Measurements from ENCODE around the gene PDE3B. TPM values are rescaled to one million over a fixed set of nuclear protein-coding genes. Genes with fewer than 3 reads are reported as not detected.
A peak's percentile ranks its signal among the peaks of the same experiment; 100 is the strongest.
"Not testable (repeated sequence)": the region's sequence is repeated elsewhere in the genome, so short reads cannot be mapped to it uniquely, and the experiment has no call there.

Gene PDE3B
- total and polyA plus RNA-seq, 10 donors = 1.7 to 78.7 (median 20.8) TPM

DNA sequence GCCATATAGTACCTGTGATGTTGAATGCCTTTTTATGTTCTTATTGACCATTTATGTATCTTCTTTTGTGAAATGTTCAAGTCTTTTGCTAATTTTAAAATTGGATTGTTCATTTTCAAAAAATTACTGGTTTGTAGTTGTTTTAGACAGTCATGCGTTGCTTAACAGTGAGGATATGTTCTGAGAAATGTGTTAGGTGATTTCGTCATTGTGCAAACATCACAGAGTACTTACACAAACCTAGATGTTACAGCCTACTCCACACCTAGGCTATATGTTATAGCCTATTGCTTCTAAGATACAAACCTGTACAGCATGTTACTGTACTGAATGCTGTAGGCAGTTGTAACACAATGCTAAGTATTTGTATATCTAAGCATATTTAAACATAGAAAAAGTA, 32.5 kb downstream of the PDE3B start:
- Histone ChIP-seq H3K4me3 (no peak overlapping the region), H3K27ac (peak overlapping the region in 3 of 8 donors; percentile 11 to 46 (median 20)), H3K4me1 (peaks cover 0 to 4% (median 0%) of the 10 kb centered on the region in 6 donors), H3K36me3 (no peaks in the 10 kb centered on the region), H3K27me3 (replicated peaks in 1 of 7) (no peaks in the 10 kb centered on the region), H3K9me3 (peaks cover 0 to 9% (median 0%) of the 10 kb centered on the region in 8 donors)
- no peak for DNase-seq
- no peak for TF ChIP-seq POLR2AphosphoS5 (IDR thresholded peaks at IDR 0.05)
- TF ChIP-seq, protein P1, sequence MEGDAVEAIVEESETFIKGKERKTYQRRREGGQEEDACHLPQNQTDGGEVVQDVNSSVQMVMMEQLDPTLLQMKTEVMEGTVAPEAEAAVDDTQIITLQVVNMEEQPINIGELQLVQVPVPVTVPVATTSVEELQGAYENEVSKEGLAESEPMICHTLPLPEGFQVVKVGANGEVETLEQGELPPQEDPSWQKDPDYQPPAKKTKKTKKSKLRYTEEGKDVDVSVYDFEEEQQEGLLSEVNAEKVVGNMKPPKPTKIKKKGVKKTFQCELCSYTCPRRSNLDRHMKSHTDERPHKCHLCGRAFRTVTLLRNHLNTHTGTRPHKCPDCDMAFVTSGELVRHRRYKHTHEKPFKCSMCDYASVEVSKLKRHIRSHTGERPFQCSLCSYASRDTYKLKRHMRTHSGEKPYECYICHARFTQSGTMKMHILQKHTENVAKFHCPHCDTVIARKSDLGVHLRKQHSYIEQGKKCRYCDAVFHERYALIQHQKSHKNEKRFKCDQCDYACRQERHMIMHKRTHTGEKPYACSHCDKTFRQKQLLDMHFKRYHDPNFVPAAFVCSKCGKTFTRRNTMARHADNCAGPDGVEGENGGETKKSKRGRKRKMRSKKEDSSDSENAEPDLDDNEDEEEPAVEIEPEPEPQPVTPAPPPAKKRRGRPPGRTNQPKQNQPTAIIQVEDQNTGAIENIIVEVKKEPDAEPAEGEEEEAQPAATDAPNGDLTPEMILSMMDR (IDR thresholded peaks at IDR 0.05 in 8 of 11, conservative IDR thresholded peaks at IDR 0.05 in 3 of 11) = no peak
- TF ChIP-seq POLR2A (IDR thresholded peaks at IDR 0.05) = no peak
- intact Hi-C loops (cut with DNase I; ENCODE audit: low total_unique reads) = no loop called here
- WGBS, 5 donors = 55 to 94% (median 78%) methylated on average over 2 of the region's 2 CpGs

DNA sequence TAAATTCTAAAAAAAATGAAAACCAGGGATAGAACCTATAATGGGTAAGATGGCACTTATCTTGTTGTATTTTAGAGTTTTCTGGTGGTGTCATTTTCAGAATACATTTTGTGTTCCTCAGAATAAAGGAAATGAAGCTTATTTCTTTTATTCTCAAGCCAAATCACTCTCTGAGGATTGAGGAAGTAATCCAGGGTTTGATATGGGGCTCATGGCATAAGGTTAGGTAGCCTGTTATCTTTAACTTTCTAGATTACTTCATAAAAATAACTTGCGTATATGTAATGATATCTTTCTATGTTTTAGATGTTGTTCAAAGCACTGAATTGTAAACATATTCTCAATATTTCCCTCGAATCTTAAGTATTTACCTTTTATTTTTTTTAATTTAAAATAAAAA, 33.5 kb downstream of the PDE3B start:
- Histone ChIP-seq H3K9me3 (peaks cover 0 to 9% (median 0%) of the 10 kb centered on the region in 8 donors), H3K4me1 (peaks cover 0 to 4% (median 0%) of the 10 kb centered on the region in 6 donors), H3K4me3 (no peak overlapping the region), H3K27ac (peak overlapping the region in 1 of 8 donors; percentile 46), H3K36me3 (no peaks in the 10 kb centered on the region), H3K27me3 (replicated peaks in 1 of 7) (no peaks in the 10 kb centered on the region)
- WGBS, 5 donors = 81 to 95% (median 94%) methylated on average over 2 of the region's 2 CpGs
- TF ChIP-seq POLR2A (IDR thresholded peaks at IDR 0.05) (no peak), POLR2AphosphoS5 (IDR thresholded peaks at IDR 0.05) (no peak)
- TF ChIP-seq, protein P1 (IDR thresholded peaks at IDR 0.05 in 8 of 11, conservative IDR thresholded peaks at IDR 0.05 in 3 of 11) = no peak
- DNase-seq = no peak
- intact Hi-C loops (cut with DNase I; ENCODE audit: low total_unique reads) = no loop called here

DNA sequence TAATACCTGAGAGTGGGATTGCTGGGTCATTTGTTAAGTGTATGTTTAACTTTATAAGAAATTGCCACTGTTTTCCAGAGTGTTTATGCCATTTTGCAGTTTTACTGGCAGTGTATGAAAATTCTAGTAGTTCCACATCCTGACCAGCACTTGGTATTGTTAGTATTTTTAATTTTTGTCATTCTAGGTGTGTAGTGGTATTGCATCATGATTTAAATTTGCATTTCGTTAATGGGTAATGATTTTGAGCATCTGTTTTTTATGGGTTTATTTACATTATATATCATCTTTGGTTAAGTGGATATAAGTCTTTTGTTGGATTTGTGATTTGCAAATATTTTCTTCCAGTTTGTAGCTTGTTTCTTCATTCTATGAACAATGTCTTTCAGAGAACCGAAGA, 34.7 kb downstream of the PDE3B start:
- WGBS, 5 donors = 66 to 99% (median 94%) methylated on average over 2 of the region's 2 CpGs
- Histone ChIP-seq H3K27me3 (replicated peaks in 1 of 7) (no peaks in the 10 kb centered on the region), H3K4me3 (no peak overlapping the region), H3K27ac (no peak overlapping the region), H3K36me3 (no peaks in the 10 kb centered on the region), H3K9me3 (peaks cover 0 to 9% (median 0%) of the 10 kb centered on the region in 8 donors), H3K4me1 (peaks cover 0 to 4% (median 0%) of the 10 kb centered on the region in 6 donors)
- TF ChIP-seq POLR2A (IDR thresholded peaks at IDR 0.05) = no peak
- TF ChIP-seq, protein P1 (IDR thresholded peaks at IDR 0.05 in 8 of 11, conservative IDR thresholded peaks at IDR 0.05 in 3 of 11) = no peak
- no peak for TF ChIP-seq POLR2AphosphoS5 (IDR thresholded peaks at IDR 0.05)
- no peak for DNase-seq
- intact Hi-C loops (cut with DNase I; ENCODE audit: low total_unique reads) = no loop called here

DNA sequence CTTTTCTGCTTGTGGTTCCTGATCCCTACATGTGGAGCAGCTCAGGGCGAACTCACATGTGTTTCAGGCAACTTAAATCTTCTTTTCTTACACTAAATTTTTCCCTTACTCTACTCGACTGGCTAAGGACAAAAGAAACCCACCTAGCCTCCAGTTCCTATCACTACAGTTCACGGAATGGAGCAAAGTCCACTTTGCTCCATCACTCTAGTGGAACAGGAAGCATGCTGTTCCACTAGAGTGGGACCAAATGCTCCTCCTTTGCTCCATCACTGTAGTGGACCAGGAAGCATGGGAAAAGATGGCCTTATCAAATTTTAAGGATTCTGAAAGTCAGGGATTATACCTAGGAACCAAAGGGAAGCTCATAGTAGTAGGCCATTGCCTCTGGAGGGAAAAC, 36.1 kb downstream of the PDE3B start:
- Histone ChIP-seq H3K9me3 (peaks cover 0 to 9% (median 0%) of the 10 kb centered on the region in 8 donors), H3K4me1 (peaks cover 0 to 4% (median 0%) of the 10 kb centered on the region in 6 donors), H3K36me3 (no peaks in the 10 kb centered on the region), H3K4me3 (no peak overlapping the region), H3K27me3 (replicated peaks in 1 of 7) (no peaks in the 10 kb centered on the region), H3K27ac (no peak overlapping the region)
- TF ChIP-seq, protein P1 (IDR thresholded peaks at IDR 0.05 in 8 of 11, conservative IDR thresholded peaks at IDR 0.05 in 3 of 11) = no peak
- TF ChIP-seq POLR2AphosphoS5 (IDR thresholded peaks at IDR 0.05) = no peak
- TF ChIP-seq POLR2A (IDR thresholded peaks at IDR 0.05) = no peak
- WGBS, 5 donors = 85 to 91% (median 88%) methylated on average over 3 of the region's 3 CpGs
- DNase-seq = no peak
- intact Hi-C loops (cut with DNase I; ENCODE audit: low total_unique reads) = no loop called here

DNA sequence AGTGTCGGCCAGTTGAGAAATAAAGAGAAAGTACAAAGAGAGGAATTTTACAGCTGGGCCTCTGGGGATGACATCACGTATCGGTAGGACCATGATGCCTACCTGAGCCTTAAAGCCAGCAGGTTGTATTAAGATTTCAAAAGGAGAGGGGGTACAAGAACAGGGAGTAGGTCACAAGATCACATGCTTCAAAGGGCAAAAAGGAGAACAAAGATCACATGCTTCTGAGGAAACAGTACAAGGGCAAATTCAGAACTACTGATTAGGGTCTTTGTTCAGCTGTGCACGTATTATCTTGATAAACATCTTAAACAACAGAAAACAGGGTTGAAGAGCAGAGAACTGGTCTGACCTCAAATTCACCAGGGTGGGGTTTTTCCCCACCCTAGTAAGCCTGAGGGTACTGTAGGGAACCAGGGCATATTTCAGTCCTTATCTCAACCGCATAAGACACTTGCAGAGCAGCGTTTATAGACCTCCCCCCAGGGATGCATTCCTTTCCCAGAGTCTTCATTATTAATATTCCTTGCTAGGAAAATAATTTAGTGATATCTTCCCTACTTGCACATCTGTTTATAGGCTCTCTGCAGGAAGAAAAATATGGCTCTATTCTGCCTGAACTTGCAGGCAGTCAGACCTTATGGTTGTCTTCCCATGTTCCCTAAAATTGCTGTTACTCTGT, 40.8 kb downstream of the PDE3B start:
- intact Hi-C loops (cut with DNase I; ENCODE audit: low total_unique reads); DNase-seq: not testable (repeated sequence)
- WGBS, 5 donors = 81 to 89% (median 85%) methylated on average over 6 of the region's 6 CpGs

More for the DNA sequence above, 40.8 kb downstream of the PDE3B start:
- not testable (repeated sequence) for H3K4me1 ChIP-seq; H3K27me3 ChIP-seq (replicated peaks in 1 of 7); H3K36me3 ChIP-seq; H3K4me3 ChIP-seq; H3K9me3 ChIP-seq; H3K27ac ChIP-seq
